ENCODE measurements around the gene CEP250.
"Not testable (repeated sequence)": the region's sequence is repeated elsewhere in the genome, so short reads cannot be mapped to it uniquely, and the experiment has no call there.

CEP250 gene, protein sequence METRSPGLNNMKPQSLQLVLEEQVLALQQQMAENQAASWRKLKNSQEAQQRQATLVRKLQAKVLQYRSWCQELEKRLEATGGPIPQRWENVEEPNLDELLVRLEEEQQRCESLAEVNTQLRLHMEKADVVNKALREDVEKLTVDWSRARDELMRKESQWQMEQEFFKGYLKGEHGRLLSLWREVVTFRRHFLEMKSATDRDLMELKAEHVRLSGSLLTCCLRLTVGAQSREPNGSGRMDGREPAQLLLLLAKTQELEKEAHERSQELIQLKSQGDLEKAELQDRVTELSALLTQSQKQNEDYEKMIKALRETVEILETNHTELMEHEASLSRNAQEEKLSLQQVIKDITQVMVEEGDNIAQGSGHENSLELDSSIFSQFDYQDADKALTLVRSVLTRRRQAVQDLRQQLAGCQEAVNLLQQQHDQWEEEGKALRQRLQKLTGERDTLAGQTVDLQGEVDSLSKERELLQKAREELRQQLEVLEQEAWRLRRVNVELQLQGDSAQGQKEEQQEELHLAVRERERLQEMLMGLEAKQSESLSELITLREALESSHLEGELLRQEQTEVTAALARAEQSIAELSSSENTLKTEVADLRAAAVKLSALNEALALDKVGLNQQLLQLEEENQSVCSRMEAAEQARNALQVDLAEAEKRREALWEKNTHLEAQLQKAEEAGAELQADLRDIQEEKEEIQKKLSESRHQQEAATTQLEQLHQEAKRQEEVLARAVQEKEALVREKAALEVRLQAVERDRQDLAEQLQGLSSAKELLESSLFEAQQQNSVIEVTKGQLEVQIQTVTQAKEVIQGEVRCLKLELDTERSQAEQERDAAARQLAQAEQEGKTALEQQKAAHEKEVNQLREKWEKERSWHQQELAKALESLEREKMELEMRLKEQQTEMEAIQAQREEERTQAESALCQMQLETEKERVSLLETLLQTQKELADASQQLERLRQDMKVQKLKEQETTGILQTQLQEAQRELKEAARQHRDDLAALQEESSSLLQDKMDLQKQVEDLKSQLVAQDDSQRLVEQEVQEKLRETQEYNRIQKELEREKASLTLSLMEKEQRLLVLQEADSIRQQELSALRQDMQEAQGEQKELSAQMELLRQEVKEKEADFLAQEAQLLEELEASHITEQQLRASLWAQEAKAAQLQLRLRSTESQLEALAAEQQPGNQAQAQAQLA (N-terminal part only)

DNA sequence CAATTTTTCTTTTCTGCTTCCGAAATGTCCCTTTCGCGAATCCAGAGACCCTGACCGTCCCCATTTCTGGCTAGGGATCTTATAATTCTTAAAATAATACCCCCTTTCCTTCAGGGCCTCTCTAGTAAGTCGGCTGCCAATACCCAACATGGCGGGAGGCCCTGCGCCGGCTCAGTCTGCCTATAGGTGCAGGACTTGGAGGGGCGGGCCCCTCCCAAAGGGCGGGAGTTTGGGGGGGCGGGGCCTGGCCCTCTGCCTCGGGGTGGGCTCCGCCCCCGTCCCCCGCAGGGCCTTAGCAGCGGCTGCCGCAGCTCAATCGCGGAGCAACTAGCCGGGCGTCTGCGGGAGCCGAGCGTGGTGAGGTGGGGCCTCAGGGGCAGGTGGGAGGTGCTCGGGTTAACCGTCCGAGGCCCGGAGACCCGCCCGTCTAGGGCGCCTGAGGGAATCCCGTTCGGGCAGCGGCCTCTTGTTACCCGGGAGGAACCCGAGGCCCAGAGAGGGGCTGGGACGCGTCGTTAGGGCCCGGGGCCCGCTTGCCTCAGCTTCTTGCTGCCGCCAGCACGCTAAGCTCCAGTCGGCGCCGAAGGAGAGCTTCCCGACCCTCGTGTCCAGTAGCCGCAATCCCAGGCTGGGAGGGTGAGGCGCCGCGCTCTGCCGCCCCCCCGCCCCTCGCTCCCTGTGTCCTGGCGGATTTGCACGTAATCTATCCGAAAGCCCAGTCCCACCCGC lies at the start of gene CEP250:
CEP250 (plus strand) TSS at position 718 of the 729 bp plus-strand sequence. CDS start 6,770 bp downstream, outside the sequence.
- DNase-seq = peak; percentile 95 to 96

DNA sequence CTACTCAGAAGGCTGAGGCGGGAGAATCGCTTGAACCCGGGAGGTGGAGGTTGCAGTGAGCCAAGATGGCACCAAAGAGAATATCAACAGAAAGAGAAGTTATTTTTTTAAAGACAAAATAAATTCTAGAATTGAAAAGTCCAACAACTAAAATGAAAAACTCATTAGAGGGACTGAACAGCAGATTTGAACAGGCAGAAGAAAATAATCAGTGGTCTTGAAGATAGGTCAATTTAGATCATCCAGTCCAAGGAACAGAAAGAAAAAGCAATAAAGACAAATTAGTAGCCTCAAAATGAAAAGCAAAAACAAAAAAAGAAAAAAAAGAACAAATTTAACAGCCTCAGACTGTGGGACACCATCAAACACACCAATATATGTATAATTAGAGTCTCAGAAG lies 49.6 kb upstream of the CEP250 start:
- no peak for DNase-seq

DNA sequence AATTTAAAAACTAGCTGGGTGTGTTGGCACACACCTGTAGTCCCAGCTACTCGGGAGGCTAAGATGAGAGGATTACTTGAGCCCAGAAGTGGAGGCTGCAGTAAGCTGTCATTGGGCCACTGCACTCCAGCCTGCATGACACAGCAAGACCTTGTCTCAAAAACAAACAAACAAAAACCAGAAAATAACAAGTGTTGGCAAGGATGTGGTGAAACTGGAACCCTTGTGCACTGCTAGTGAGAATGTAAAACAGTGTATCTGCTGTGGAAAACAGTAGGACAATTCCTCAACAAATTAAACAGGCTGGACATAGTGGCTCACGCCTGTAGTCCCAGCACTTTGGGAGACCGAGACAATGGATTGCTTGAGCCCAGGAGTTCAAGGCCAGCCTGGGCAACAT lies 47.1 kb upstream of the CEP250 start:
- DNase-seq = no peak

GRCh38 chr20:35409542-35409941 lies 45.9 kb upstream of the CEP250 start:
- DNase-seq = no peak

DNA sequence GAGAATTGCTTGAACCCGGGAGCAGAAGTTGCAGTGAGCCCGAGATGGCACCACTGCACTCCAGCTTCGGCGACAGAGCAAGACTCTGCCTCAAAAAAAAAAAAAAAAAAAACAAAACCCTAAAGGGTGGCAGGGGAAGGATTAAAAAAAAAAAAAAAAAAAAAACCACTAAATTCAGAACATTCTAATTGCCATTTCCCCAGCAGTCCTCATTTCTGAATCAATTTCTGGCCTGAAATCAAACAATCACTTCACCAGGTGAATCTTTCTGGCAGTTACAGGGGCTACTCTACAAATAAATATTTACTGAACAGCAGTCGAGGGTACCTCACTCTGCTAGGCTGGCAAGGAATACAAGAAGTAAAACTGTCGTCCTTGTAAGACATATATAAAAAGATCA lies 44.8 kb upstream of the CEP250 start:
- no peak for DNase-seq

DNA sequence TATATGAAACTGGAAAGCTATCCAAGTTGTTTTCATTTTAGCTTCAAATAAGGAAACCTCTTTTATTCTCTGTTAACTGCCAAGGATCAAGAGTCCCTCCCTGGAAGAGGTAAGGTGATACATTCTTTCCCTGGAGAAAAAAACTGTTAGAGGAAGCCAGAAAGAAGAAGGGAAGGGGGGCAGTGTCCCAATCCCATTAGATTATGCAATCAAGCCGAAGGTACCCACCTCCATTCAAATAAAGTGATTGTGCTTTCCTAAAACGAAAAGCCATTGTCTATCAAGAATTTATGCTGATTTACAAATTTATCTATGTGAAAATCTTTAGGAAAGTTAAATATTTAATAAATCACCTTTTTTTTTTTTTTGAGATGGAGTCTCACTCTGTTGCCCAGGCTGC lies 34.1 kb upstream of the CEP250 start:
- DNase-seq = no peak

GRCh38 chr20:35431621-35432429 lies 23.6 kb upstream of the CEP250 start:
- no peak for DNase-seq

- no peak for DNase-seq
Measured at GRCh38 chr20:35432430-35432735, 23.0 kb upstream of the CEP250 start.

- no peak for DNase-seq
Measured at GRCh38 chr20:35433337-35433736, 22.1 kb upstream of the CEP250 start.

DNA sequence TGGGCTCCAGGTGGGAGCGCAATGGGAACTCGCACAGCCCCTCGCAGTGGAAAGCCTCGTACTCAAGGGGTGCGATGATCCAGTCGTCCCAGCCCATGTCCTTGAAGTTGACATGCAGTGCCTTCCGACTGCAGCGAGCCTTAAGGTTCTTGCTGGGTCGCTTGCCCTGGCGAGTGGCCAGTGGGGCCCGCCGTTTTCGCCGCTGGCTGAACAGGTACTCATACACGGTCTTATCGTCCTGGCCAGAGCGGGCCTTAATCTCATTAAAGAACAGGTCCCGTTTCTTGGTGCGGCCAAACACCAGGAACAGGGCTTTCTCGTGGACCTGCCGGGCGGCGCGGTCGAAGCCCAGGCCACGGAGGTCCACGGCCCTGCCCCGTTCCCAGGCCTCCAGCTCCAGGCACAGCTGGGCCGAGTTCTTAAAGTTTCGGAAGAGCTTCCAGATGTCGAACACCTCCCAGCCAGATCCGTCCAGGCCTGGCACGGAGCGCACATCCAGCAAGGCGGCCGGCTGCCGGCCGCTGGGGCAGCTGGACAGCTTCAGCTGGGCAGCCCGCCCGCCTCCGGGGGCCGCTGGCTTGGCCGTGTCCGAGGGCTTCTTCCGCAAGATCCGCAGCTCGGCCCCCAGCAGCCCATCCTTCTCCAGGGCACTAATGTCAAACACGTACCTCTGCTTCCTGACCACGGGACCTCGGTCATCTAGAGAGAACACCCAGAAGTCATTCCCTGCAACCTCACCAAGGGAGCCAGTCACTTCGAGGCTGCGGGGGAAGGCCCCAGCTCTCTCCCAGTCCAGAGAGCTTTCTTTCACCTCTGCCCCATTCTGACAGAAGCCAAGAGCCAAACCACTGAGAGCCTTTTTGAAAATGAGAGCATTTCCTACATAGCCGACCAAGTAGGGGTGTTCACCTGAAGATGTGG lies 21.1 kb upstream of the CEP250 start:
- no peak for DNase-seq

GRCh38 chr20:35436177-35436573 lies 19.2 kb upstream of the CEP250 start:
- no peak for DNase-seq

- DNase-seq = no peak
Measured at GRCh38 chr20:35437599-35437998, 17.8 kb upstream of the CEP250 start.

DNA sequence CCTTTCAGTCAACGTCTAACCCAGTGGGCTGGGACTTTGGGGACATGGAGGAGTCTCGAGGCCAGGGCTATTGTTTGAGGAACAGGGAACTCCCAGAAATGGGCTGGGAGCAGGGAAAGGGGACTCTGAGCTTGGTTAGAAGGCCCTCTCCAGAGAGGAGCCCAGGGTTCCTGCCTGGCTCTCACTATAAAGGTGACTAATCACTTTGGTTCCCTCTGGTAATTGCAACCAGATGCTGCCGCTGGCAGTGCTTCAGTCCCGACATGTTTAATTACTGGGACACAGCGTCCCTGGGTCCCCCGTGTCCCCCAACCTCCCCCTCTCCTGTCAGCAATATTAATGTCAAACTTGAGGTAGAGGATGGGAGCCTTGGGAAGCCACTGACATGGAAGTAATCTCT lies 12.4 kb upstream of the CEP250 start:
- DNase-seq = no peak

DNA sequence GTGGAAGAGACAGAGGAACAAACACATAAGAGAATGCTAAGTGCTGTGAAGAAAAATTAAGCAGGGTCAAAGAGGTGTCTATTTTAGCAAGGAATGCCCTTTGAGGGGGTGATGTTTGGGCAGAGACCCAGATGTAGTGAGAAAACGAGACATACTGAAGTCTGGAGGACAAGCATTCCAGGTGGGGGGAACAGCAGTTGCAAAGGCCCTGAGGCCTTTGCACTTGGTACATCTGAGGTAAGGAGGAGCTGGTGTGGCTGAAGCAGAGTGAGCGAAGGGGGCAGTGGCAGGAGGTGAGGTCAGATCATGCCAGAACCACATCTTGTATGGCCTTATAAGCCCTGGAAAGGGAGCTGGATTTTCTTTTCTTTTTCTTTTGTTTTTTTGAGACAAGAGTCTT lies 11.2 kb upstream of the CEP250 start:
- DNase-seq = no peak

- no peak for DNase-seq
Measured at GRCh38 chr20:35446356-35447078, 8.9 kb upstream of the CEP250 start.

DNA sequence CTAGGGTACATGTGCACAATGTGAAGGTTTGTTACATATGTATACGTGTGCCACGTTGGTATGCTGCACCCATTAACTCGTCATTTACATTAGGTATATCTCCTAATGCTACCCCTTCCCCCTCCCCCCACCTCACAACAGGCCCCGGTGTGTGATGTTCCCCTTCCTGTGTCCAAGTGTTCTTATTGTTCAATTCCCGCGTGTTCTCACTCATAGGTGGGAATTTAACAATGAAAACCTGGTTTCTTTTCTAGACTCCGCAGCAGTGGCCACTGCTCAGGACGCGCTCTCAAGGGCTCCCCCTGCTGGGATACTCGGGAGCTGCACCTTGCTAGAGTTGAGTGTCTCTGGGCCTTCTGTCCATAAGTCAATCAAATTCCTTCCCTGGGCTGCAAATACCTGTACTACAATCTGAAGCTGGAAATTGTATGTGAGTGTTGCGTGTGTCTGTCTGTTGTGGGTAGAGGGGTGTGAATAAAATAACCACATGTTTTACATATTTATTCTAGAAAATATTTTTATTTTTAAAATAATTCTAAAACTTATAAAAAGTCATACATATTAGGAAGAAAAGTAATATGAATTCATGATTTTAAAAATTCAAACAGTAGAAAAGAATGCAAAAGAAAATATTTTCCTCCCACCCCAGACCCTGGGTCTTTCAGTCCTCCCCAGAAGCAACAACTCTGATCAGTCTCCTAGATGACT lies 8.2 kb upstream of the CEP250 start:
- DNase-seq = peak; percentile 80 to 90

GRCh38 chr20:35448788-35449373 lies 6.5 kb upstream of the CEP250 start:
- no peak for DNase-seq

GRCh38 chr20:35449855-35450254 lies 5.5 kb upstream of the CEP250 start:
- not testable (repeated sequence) for DNase-seq

DNA sequence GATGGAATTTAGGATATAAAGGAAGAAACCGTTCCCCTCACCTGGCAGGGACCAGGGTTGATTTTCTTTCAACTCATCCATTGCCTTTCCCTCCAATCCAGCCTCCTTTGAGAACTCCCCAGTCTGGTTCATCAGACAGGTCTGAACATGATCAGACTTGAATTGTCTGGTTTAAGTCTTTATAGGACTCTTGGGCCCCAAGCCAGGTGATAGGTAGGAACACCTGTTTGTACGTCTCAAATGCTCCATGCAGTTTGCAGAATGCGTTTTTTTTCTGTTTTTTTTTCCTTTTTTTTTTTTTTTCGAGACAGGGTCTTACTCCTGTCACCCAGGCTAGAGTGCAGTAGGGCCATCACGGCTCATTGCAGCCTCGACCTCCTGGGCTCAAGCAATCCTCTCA lies 4.1 kb upstream of the CEP250 start:
- no peak for DNase-seq

Data from CD4-positive, alpha-beta T cell treated with Interferon alpha-2 for 1 hour (primary cell).